H54 (cell line): ENCODE measurements around the gene DPM2.

Source experiments
- DNase-seq: peaks from one replicate; pipeline ENCODE4 v3.0.0; 2011; ENCODE audit warnings: low spot score, mixed read lengths; ENCODE audit not compliant: insufficient read length
- FAIRE-seq: peaks from 3 replicates; lab custom pipeline; 2011; peaks lifted over from hg19 to GRCh38; lab: Jason Lieb, UNC
- POLR2A ChIP-seq: IDR thresholded peaks from 2 replicates; pipeline ENCODE4 v1.6.1; 2011; ENCODE audit warnings: low read depth, mild to moderate bottlenecking, low read length

The DPM2 gene

DNA sequence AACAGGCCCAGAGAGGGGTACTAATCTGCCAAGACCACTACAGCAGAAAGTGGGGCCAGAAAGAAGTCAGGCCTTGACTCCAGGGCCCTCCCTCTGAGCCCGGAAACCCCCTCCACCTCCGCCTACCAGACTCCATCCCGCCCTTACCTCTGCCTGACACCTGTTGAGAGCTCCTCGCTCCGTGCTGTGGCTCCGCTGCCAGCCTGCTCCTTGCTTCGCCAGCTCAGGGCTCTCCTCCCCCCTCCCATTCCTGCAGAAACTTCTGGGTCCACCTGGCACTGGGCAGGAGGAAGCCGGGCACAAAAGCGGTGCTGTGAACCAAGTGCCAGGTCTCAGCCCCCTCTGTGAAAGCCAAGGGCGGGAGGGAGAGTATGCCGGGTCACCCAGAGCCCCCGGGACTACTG lies 31.9 kb downstream of the DPM2 start:
- DNase-seq (no peak), FAIRE-seq (no peak)

DNA sequence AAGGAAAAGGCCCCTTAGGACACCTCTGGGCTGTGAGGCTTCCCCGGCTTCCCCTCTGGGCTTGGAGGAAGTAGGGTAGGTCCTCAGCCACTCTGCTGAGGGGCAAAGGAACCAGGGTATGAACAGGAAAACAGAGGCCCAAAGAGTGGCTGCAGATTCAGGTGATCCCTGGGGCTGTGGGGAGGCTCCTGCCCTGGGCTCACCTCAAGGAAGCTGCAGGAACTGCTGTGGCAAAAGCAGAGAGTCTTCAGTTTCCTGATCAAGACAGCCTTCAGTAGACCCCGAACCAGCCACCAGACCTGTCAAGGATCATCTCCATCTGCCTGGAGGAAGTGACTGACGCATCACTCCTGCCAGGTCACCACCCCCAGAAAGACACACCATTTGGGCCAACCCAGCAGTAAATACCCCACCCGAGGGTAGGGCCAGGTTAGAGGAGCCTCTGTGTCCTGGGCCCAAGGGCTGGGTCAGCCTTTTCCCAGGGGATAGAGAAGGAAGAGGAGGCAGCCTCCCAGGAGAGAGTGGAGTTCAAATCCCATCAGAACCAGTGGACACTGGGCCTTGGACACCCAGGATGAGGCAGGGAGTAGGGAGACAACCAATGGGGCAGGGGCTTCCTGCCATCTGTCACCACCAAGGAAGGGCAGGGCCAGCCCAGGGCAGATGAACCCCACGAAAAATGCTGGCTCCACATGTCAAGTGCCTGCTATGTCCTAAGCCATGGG lies 32.5 kb downstream of the DPM2 start:
- DNase-seq (no peak), FAIRE-seq (no peak)
- TF ChIP-seq POLR2A = no peak

More for the DNA sequence above, 31.9 kb downstream of the DPM2 start:
- TF ChIP-seq POLR2A = no peak

DNA sequence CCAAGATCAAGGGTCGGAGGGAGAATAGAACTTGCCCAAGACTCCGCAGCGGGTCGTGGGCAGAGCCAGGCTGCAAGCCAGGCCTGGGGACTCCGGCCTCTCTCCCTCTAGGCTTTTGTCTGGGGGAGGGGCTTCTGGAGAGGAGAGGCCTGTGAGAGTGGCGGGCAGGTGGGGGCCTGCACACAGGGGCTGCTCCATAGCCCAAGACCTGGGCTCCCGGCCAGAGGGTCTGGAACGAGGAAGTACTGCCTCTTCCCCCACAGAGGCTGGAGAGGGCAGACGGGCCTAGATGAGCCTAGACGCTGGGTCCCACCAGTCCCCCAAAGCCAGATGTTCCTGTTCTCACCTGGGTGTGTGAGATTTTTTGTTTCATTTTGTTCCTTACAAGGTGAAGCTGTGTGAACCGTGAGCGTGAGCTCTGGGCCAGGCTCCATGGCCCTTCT lies 33.1 kb downstream of the DPM2 start:
- no peak for FAIRE-seq
- DNase-seq = no peak

DNA sequence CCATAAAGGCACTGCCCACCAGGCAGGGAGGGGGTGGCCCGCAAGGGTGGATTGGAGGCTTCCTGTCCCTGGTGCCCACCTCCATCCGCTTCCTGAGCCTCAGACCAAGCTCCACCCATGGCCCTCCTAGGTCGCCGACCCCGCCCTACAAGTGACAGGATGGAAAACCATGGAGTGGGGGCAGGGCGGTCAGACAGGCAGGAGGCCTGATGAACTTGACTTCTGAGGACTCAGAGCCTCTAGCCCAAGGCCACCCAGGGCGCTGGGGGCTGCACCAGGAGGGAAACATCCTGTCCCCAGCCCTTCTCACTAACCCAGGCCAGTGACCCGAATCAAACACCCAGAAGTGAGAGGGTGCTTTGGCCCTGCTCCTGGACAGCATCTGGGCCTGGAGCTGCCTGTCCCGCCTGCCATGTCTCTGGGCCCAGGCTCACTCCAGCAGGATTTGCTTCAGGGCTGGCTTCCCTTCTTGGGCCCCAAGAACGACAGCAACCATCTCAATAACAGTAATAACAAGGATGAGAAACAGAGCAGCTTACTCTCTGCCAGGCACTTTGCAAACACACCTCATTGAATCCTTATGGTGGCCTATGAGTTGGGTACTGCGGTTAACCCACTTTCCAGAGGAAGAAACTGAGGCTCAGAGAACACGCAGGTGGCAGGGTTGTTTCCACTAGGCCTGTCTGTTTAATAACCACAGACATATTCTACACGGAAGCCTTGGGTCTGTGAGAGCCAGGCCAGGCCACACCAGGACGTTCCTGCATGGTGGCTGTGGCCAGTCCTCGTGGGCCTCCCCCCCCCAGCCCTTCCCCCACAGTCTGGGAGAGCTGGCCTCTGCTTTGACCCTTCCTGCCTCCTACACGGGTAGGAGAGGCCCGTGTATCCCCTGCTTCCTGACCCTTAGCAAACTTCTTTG lies 33.8 kb downstream of the DPM2 start:
- DNase-seq = no peak
- no peak for FAIRE-seq
- TF ChIP-seq POLR2A = no peak

More for the DNA sequence above, 33.1 kb downstream of the DPM2 start:
- TF ChIP-seq POLR2A = no peak

DNA sequence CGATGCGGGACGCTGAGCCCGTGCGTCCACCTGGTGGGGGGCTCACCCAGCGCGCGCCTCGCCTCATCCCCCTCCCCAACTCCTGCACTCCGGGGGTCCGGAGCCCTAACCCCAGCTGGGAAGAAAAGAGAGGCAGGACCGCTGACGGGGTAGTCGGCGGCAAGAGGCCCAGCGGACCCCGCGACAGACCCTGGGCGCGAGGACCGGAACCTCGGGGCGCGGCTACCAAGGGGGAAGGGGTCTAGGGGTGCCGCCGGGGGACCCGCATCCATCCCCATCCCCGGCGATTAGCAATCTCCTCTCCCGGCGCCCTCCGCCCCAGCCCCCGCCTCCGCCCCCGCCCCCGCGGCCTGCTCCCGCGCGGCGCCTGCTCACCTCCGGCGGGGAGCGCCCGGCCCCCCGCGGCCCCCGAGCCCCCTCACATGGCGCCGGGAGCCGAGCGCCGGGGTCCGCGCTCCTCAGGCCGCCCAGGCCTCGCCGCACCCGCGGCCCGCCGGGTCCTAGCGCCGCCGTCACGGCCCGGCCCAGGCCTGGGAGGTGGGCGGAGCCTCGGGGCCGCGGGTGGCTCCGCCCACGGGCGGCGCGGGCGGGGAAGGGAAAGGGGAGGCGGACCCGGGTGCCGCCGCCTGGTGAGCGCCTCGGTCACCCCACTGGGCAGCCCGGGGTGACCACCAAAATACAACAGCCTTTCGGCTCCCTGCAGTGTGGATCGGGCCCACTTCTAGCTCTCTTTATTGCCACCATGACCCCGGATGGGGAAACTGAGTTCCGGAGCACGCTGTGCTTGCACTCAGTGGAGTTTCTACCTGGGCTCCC lies 38.3 kb downstream of the DPM2 start, which contains the start of gene ST6GALNAC6:
TSS of gene ST6GALNAC6 (minus strand) at position 476 of the 816 bp plus-strand sequence. CDS start 1,622 bp downstream, outside the sequence.
- FAIRE-seq (no peak), DNase-seq (peak; percentile 96)
- TF ChIP-seq POLR2A = peak; percentile 54; the same call in 1 of the 2 replicates

DNA sequence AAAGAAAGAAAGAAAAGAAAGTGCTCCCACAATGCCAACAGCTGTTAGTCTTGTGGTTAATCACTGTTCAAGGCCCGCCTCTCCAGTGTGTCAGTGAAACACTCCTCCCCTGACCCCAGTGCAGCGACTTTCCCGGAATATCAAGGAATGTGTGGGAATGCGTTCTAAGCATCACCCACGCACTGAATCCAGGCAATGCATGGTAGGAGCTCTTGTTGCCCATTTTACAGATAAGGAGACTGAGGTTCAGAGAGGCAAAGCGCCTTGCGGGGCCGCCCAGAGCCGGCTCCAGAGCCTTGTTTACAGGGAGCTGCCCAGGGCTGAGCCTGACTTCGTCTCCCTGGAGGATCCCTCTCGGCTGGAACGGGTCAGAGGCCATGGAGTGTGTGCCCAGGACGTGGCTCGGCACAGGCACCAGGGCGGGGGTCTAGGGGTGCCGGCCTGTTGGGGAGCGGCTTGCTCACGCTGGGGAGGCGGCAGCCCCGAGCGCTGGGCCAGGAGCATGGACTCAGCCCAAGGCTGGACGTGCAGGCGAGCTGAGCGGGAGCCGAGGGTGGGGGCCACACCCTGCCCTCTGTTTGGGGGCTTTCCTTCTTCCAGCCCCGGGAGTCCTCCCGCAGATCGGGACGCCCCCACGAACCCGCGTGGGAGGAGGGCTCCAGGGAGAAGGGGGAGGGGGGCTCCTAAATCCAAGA lies 39.1 kb downstream of the DPM2 start:
- DNase-seq = no peak
- no peak for FAIRE-seq
- peak; percentile 15; the same call in 1 of the 2 replicates for TF ChIP-seq POLR2A

DNA sequence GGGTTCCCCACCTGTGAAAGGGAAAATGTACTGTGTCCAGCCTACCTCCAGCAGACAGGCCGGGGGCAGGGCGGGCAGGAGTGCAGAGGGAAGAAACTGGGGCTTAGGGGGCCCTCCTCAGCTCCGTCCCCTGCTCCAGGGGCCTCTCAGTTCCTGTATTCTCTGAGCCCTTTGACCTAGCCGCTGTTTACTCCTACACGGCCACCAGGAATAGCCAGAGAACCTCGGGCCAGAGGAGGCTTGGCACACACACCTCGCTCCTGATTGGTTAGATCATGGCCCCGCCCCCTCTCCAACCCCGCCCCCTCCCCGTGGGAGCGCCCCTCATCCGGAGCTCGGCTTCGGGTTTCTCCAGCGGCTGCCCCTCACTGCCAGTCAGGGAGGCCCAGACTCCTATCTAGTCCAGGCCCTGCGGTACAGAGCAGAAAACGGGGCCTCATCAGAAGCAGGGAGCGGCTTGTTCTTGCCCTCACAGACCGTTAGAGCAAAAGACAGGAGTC lies 40.4 kb downstream of the DPM2 start:
- DNase-seq (no peak), FAIRE-seq (no peak)
- TF ChIP-seq POLR2A = no peak

DNA sequence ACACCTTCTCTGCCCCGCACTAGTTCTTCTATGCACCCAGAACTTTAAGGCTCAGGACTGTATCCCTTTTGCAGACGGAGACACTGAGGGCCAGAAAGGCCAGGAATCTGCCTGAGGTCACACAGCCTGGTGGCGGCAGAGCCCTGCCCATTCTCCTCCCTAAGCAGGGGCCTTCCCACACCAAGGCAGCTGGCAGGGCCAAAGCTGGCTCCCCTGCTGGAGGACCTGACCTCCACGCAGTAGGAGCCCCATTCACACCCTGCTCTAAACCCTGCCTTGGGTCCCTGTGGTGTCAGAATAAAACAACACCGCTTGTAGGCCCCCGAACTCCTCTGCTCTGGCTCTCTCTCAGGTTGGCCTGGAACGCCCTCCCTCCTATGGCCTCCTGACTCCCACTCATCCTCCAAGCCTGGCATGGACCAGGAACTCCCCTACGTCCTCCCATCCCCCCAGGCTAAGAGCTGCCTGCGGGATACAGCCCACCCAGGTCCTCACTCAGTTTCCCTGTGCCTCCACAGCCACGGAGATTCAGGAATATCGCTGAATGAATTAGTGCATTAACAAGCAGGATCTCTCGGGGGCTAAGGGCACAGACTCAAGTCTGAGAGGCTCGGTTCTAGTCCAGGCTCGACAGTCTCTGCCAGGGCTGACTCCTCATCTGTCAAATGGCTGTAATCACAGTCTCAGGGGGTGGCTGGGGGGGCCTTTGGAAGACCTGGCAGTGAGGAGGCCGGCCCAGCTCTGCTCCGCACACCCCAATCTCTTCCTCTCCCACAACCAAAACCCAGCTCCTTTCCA lies 41.1 kb downstream of the DPM2 start:
- DNase-seq (no peak), FAIRE-seq (no peak)
- no peak for TF ChIP-seq POLR2A

DNA sequence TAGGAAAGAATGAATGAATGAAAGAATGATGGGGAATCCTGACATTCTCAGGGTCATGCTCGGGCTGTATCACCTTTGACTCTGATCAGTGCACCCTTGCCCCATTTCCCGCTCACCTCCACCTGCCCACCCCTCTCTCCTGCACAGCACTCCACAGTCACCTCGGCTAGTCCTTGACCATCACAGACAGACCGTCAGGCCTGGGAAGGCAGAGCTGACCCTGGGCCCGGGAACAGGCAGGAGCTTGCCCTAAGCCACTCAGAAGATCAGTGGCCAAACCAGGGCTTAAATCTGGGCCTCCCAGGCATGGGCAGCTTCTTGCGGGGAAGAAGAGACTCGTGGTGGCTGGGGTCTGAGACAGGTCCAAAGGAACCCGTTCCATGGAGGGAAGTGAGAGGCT lies 41.8 kb downstream of the DPM2 start:
- TF ChIP-seq POLR2A = no peak
- FAIRE-seq = no peak

DNA sequence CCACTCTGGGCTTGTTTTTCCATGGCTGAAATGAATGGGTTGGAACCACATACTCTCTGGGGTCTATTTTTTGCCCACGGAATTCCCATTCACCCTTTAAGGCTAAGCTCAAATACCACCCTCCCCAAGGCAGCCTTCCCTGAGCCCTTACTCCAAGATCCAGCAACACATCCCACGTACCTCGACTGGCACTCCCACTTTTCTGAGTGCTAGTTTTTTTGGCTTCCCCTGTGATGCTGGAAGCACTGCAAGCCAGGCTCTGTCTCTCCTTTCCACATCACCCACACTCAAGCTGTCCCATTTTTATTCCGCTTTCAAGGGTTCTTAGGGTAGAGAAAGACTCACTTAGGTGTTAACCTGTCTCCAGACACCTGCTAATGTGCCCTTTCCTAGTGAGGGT lies 44.3 kb downstream of the DPM2 start:
- FAIRE-seq (no peak), DNase-seq (no peak)
- TF ChIP-seq POLR2A = no peak

More for the DNA sequence above, 41.8 kb downstream of the DPM2 start:
- no peak for DNase-seq

DNA sequence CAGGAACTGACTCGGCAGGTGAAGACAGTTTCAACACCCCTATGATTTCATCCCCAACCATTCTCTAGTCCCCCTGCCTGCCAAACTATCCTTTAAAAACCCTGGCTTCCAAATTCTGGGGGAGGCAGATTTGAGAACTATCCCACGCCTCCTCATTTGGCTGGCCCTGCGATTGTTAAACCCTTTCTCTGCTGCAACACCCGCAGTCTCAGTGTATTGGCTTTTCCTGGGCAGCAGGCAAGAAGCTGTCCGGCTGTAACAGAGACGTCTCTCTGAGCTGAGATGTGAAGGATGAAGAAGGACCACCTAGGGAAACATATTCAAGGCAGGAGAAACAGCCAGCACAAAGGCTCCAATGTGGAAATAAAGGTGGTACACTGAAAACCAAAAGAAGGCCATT lies 44.8 kb downstream of the DPM2 start:
- TF ChIP-seq POLR2A = no peak
- no peak for FAIRE-seq
- DNase-seq = no peak

DNA sequence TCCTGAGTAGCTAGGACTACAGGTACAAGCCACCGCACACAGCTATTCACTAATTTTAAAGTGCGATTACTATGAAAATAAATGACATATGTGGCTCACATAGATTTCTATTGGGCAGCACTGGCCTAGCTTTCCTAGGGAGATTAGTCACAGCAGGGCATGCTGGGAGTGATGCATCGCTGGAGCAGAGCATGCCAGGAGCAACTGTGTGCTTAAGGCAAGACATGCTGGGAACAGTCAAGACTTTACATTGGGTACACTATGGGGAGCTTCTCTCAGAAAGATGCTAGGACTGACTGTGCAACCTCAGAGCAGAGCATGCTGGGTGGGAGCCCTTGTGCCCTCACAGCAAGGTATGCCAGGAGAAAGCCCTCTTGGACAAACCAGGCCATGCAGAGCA lies 47.6 kb downstream of the DPM2 start:
- no peak for FAIRE-seq

DNA sequence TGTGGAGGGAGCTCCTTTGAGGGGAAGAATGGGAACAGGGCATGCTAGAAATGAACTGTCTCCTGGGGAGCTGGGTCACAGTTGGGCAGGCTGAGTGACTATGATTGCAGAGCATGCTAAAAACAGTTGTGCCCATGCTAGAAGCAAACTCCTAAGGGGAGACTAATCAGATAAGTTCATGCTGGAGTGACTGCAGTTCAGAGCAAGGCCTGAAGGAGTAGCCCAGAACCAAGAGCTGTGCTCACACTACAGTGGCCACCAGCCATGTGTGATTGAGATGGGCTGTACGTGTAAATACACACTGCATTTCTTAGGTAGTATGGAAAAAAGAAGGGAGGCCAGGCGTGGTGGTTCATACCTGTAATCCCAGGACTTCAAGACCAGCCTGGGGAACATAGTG lies 49.9 kb downstream of the DPM2 start:
- no peak for DNase-seq
- FAIRE-seq = no peak
- no peak for TF ChIP-seq POLR2A

More for the DNA sequence above, 47.6 kb downstream of the DPM2 start:
- no peak for TF ChIP-seq POLR2A
- DNase-seq = no peak
